DMS153 treated with DMSO at 0.1 percent for 48 hours (cell line): ENCODE data around the gene LSM8.
"Not testable (repeated sequence)": the region's sequence is repeated elsewhere in the genome, so short reads cannot be mapped to it uniquely, and the experiment has no call there.

Experiments
- DNase-seq: peaks from one replicate; lab custom pipeline; 2025; ENCODE audit not compliant: unreplicated experiment; lab: John Stamatoyannopoulos, UW

Gene LSM8

GRCh38 chr7:118202061-118202460 is 18.1 kb downstream of the LSM8 start:
- no peak for DNase-seq

GRCh38 chr7:118214051-118214832 is 30.3 kb downstream of the LSM8 start:
- DNase-seq: peak; percentile 77

- DNase-seq: no peak
These were observed 30.8 kb downstream of the LSM8 start for GRCh38 chr7:118214833-118215182.

GRCh38 chr7:118217210-118217619 is 33.3 kb downstream of the LSM8 start:
- DNase-seq: no peak

DNA sequence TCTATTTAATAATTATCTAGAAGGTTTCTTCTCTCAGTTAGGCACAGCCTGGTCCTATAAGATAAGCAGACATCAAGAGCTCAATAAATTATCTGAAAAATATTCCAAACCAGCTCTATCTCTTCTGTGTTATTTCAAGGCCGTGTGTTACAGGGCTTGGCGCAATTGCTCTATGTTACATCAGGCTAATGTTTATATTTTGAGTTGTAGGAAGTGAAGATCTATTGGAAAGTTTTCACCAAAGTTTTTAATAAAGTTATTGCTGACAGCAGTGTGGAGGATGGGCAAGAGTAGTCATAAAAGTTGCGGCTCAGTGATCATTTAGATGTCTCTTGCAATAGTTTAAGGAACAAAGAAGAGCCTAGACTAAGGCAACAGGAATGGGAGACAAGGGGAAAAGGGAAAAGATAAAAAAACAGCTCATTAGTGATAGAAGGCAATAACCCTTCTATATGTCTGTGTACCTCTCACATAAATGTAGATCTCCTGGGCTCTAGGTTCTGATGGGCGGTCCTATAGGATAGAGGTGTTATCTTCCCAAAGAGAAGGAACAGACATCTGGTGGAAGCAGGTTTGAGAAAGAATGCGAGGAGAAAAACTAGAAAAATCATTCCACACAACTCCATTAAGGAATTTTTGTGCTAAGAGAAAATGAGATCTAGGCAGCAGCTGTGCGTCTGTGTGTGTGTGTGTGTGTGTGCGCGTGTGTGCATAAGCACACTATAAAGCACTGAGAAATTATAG is 34.6 kb downstream of the LSM8 start:
- DNase-seq: no peak

- DNase-seq: no peak
These were observed 35.2 kb downstream of the LSM8 start for GRCh38 chr7:118219157-118219512.

DNA sequence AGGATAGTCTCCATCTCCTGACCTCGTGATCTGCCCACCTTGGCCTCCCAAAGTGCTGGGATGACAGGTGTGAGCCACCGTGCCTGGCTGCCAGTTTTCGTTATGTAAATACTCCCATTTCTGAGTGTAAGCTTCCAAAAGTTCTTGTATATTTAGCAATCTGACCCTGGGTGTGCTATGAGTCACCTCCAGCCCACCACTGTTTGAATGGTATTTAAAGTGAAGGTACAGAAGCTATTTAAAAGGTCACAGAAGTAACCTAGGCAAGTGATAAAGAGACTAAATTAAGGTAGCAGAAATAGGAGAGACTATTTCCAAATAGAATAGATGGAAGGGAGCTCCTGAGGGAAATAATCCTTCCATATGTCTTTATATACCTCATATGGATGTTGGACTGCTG is 36.6 kb downstream of the LSM8 start:
- no peak for DNase-seq

DNA sequence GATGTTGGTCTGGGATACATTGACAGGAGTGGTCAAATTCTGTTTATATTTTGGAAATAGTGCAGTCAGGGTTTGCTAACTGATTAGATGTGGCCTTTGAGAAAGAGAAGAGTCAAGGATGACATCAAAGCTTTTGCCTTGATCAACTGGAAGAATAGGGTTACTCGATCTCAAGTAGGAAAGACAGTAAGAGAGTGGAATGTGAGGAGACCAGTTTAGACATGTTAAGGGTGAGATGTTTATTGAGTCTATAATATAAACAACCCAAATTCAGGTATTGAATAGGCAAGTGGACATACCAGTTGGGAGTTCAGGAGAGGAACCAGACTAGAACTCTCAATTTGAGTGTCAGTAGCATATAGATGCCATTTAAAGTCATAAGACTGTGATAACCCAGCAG is 38.6 kb downstream of the LSM8 start:
- DNase-seq: no peak

DNA sequence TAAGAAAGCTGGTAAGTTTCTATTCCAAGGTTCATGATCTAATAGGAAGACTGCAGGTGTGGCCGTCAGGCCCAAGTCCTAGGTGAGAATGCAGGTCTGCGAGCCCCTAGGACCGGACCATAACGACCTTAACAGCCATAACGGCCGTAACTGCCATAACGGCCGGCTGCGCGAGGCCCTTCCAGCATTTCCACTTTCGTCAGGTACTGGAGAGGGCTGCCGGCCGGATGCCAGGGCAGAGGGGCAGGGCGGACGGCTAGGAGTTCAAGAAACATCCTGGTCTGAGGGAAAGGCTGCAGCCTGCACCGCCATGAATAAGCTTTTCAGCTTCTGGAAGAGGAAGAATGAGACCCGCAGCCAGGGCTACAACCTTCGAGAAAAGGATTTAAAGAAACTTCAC is 40.6 kb downstream of the LSM8 start, which contains the start of gene ANKRD7:
Gene ANKRD7 (plus strand): TSS at position 184 of the 400 bp plus-strand sequence. CDS start 127 bp downstream, at position 311.
- DNase-seq: no peak

DNA sequence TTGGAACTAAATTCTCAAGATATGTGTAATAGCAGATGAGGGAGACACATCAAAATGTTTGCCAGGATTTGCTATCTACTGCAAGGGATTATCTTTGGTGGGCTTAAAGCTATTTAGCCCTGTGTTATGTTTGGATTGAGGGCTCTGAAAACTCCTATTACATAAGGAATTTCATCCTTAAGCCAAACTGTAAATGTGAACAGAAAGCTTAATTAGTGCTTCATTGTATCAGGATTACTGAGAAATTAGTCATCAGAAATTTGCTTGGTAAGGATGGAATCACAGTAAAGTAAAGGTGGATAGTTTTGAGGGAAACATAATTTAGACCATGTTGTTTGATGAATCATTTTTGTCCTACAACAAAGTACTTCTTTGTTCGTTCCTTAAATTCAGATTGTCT is 48.9 kb downstream of the LSM8 start:
- DNase-seq: no peak

- DNase-seq: no peak
These were observed 49.8 kb downstream of the LSM8 start for GRCh38 chr7:118233799-118234198.

- no peak for DNase-seq
These were observed 55.0 kb downstream of the LSM8 start for GRCh38 chr7:118239014-118239413.

- not testable (repeated sequence) for DNase-seq
These were observed 56.4 kb downstream of the LSM8 start for GRCh38 chr7:118240320-118240719.
